A673 (cell line): ENCODE results near the gene MT1B.

ENCODE experiments used
- CTCF ChIP-seq: fragments of 300-800, 200-600 bp; sonication (generic); conservative IDR thresholded peaks from 2 replicates; pipeline ENCODE4 v1.5.1; 2017; ENCODE audit warnings: low read depth, mild to moderate bottlenecking, antibody characterized with exemption, low read length, moderate library complexity, mixed read lengths
- EZH2 ChIP-seq: fragments of 200-600 bp; sonication (generic); IDR thresholded peaks from 2 replicates; pipeline ENCODE4 v1.6.1; 2017; ENCODE audit warnings: borderline replicate concordance, low read depth, mild to moderate bottlenecking, mixed read lengths, antibody characterized with exemption, low read length; ENCODE audit not compliant: poor library complexity, severe bottlenecking

GRCh38 chr16:56679078-56679730 is 27.5 kb downstream of the MT1B start:
- TF ChIP-seq CTCF = no peak
- TF ChIP-seq EZH2 = no peak
